Measurements from ENCODE around the gene PPP3CA.
"Not testable (repeated sequence)": the region's sequence is repeated elsewhere in the genome, so short reads cannot be mapped to it uniquely, and the experiment has no call there.

Gene PPP3CA

DNA sequence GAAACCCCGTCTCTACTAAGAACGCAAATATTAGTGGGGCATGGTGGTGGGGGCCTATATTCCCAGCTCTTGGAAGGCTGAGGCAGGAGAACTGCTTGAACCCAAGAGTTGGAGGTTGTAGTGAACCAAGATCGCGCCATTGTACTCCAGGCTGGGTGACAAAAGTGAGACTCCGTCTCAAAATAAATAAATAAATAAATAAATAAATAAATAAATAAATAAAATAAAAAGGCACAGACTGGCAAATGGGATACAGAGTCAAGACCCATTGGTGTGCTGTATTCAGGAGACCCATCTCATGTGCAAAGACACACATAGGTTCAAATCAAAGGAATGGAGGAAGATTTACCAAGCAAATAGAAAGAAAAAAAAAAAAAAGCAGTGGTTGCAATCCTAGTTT is 216.3 kb downstream of the PPP3CA start:
- DNase-seq = not testable (repeated sequence)

DNA sequence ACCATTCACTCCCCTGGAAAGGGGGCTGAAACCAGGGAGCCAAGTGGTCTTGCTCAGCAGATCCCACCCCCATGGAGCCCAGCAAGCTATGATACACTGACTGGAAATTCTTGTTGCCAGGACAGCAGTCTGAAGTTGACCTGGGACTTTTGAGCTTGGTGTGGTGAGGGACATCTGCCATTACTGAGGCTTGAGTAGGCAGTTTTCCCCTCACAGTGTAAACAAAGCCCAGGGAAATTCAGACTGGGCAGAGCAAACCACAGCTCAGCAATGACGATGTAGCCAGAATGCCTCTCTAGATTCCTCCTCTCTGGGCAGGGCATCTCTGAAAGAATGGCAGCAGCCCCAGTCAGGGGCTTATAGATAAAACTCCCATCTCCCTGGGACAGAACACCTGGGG is 218.4 kb downstream of the PPP3CA start:
- not testable (repeated sequence) for DNase-seq

DNA sequence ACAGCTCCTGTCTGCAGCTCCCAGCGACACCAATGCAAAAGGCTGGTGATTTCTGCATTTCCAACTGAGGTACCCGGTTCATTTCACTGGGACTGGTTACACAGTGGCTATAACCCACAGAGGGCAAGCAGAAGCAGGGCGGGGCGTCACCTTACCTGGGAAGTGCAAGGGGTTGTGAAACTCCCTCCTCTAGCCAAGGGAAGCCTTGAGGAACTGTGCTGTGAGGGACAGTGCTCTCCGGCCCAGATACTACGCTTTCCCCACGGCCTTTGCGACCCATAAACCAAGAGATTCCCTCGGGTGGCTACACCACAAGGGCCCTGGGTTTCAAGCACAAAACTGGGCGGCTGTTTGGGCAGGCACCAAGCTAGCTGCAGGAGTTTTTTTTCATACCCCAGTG is 218.9 kb downstream of the PPP3CA start:
- DNase-seq = no peak

DNA sequence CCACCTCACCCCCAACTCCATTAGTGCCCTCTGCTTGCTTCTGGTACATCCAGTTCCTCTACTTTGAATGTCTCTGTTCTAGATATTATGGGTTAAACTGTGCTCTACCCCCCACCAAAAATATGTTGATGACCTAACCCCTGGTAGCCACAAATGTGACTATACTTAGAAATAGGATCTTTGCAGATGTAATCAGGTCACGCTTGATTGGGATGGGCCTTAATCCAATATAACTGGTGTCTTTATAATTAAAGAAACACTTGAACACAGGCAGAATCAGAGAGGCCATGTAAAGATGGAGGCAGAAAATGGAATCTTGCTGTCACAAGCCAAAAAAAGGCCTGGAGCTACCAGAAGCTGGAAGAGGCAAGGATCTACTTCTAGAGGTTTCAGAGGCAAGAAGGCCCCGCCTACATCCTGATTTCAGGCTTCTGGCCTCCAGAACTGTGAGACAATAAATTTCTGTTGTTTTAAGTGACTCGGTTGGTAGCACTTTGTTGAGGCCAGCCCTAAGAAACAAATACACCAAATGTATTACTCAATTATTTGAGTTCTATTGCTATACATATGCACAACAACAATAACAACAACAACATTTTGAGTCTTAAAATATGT is 220.0 kb downstream of the PPP3CA start:
- DNase-seq = no peak

DNA sequence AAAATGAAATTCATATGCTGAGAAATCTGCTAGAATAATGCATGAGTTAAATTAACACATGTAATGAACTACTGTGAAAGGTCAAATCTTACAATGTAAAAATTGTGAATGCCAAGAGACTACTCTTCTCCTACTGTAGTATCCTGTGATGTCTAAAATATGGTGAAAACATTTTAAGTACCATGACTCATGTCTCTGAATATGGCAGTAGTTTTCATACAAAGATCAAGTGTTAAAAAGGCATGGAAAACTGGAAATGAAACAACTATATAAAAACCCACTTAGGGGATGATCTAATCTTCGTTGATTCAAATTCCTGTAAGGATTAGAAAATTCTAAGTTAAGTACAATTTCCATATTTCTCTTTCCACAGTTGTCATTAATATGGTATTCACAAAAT is 221.3 kb downstream of the PPP3CA start:
- no peak for DNase-seq

DNA sequence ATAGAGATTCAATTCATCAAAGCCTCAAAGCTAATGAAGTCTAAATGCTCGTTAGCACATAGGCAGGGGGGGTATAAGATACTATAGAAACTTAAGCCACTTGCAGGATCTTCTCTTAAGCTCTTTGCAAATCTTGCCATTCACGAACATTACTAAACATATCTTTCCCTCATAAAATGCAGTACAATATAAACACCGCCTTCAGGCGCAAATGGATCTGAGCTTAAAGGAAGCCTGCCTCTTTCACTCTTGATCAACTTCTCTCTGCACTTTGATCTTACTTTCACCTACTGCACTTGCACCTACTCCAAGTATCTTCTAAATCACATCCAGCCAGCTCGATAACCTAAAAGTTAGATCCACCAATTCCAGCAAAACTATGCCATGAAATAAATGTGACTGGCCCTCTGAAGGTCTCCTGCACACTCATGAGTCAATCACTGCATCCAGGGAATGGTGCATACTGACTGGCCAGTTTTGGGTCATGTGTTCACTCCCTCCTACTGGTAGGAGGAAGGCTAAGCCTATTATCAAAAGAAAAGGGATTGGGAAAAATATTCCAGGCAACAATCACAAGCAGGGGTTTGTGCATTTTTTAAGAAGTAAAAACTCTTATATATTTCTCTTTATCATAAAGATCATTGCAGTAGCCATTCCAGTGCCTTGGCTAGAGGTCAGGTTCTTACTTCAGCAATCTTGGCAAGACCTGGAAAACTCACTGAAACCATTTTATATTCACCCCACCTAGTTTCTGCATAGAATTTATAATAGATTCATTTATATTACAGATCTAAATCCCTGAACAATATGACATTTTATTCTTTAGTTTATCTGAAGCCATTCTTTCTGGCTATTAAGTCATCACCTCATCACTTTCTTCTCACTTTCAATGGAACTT is 222.0 kb downstream of the PPP3CA start:
- DNase-seq = no peak

DNA sequence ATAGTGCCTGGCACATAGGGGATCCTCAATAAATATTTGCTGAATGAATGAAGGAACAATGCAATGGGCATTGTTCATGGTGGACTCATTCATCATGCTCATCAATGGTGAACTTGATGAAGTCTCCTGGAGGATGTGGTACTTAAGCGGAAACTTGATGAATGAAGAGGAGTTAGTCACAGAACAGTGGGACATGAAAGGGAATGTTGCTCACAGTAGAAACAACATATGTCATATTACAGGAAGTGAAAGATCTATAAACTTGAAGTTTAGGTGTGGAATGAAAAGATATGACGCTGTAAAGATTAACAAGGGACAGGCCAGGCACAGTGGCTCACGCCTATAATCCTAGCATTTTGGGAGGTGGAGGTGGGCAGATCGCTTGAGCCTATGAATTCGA is 224.1 kb downstream of the PPP3CA start:
- no peak for DNase-seq

DNA sequence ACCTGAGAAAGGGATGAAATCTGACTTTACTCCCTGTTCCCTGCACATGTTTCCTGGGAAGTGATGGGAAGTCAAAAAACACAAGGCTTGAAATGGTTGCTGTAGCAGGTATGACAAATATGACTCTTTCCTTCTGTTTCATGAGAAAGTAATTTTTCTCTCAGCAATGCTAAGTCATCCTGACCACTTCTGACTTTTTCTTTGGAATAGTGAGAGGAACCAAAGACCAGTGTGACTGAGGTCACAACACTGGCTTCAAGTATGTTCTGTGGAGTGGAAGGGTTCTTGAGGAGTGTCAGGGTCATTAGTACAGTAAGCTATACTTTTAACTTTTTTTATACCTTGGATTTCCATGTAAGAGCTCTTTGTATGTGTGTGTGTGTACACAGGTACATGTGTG is 225.3 kb downstream of the PPP3CA start:
- DNase-seq = no peak

DNA sequence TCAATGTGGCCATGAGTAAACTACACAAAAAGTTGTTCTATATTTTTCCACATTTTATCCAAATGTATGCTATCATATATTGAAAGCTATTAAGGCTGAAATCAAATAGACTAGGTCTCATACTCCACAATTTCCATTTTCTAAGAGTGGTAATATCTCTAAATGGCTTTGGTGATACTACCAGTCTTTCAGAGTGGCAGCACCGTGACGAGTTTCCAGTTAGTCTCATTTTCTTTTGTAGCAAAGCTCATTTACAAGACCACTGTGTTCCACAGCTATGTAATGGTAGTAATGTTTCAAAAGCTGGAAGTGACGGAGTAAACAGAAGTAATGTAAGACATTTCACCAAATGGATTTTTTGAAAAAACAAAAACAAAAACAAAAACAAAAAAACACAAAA is 228.2 kb downstream of the PPP3CA start:
- no peak for DNase-seq

DNA sequence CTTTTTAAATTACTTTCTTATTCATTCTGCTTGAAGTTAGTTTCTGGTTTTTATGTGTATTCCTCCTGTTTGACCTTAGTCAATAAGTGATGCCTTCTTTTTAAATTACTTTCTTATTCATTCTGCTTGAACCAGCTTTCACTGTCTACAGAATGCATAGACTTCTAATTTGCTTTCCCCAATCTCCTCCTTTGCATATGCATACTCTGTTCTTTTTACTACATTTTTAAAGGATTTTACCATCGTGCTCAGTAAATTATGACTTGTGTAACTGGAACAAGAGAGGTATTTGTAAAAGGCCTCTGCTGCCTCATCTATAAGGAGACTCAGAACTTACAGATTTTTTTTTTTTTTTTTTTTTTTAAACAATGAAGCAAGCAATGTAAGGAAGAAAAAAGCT is 228.7 kb downstream of the PPP3CA start:
- DNase-seq = no peak

DNA sequence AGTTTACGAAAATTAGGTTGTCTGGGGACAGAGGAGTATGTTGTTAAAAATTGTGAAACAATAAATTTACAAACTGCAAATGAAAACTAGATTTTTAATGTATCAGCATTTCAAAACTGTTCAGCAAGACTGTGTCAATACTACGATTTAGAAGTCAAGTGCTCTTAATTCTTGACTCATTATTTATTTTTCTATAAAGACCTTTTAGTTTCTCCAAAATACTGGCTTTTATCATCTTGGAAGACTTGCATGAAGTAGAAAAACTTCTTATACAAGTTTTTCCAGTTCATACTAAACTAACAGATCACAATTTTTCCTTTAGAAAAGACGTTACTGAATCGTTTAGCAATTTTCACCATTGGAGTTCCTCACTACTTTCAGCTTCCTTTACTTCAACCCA is 231.4 kb downstream of the PPP3CA start:
- DNase-seq = no peak

DNA sequence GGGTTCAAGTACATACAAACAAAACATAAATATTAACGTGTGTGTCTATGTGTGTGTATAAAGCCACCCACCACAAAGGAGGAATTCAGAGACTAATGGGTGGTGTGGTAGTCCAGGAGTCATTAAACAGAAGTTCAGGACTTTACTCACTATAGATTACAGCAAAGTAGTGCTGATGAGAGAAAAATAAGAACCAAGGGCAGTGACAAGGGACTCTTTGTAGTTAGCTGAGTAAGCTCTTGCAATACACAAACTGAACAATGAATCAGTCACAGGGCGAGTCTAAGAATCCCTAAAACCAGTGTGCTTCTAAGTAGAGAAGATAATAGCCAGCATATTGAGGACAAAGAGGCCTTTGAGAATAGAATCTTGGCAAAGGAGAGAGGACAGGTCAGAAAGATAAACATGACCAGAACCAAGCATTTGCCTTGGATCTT is 232.4 kb downstream of the PPP3CA start:
- no peak for DNase-seq

DNA sequence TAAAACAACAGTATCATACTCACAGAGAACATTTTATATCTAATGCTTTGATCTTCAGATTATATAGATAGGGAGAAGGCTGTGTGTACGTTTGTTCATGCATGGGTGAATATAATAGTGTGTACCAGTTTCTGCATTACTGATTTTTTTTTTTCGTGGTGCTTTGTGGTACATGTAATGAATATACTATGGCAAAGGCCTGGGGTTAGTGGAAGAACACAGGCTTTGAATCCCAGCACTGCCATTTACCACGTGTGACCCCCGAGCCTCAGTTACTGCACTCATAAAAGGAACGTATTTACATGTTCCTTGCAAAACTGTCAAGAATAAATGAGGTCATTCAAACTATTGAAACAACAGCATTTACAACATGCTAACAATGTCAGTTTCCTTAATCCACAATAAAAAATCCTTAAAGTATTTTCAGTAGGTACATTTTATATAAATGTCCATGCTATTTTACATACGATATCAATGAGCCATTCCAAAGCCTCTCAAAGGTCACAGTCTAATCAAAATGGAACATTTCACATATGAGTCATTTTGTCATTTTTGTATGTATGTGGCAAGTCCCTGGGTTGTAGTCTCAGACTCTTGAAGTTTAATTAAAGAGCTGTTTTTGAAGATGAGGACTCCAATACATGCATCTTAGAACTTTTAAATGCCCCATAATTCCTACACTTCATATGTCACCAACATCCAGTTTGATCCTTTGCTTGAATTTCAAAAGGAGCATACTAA is 242.8 kb downstream of the PPP3CA start:
- DNase-seq = no peak

DNA sequence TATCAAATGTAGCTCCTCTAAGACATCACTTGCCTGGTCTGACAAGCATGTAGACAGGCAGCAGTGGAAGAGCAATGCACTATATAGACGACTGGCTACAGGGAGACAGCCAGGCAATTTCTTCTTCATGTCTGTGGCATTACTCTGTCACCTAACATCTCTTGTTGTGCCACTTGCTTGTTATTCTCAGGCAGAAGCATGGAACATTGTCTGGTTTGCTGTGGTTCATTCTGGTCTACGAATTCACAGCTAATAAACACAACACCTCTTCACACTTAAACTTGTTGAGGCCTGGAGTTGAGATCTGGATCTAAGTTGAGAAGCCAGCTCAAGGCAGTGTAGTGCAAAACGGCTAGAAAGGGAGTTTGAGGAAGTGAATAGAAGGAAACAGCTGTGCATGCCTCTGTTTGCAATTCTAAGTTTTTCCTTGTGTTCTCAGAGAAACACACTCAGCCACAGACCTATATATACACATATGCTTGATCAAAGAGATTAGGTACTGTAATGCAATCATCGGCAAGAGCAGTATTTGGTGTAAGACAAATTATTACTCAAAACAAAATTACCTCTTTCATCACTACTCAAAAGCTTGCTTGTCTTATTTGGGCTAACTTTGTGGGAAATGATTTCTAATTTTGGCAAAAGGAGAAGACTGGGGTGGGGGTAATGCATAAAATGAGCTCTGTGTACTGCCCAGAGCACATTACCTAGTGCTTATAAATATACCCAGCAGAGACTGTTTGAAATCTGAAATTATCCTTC is 243.8 kb downstream of the PPP3CA start:
- DNase-seq = no peak

DNA sequence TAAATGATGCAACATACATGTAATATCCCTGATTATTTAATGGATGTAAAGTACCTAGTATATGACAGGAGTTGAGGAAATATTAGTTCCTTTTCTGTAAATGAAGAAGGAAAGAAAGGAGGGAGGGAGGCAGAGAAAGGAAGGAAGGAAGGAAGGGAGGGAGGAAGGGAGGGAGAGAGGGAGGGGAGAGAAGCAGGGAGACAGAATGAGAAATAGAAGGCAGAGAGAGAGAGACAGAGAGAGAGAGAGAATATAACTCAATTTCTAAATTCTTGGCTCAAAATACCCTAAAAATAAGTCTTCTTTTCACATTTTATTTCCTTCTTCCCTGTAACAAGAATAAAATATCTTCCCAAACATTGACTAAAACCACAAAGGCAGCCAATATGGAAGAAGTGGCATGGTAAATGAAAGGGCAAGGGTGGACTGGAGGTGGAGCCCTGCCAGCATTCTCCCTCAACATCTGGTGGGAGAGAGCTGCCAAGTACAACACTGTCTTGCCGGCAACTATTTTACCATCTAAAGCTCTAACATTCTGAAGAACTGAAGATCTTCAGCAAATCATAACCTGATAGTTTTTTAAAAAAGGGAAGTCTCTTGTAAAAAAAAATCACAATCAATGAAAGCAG is 245.1 kb downstream of the PPP3CA start:
- no peak for DNase-seq

DNA sequence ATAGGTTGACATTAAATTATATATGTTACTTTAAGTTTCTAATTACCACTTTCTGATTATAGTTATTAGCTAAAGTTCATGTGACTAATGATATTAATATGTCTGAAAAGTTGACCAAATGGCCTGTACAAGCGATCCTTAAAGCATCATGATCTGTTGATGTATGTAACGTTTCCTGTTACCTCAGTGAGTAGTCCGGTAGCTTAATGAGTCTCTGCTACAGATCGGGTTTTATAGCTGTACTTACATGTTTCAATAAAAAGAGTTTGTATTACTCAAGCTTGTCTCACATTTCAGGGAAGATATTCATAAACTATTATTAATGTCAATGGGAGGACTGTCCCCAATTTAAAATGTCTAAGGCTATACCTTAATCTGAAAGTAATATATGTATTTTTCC is 246.3 kb downstream of the PPP3CA start:
- DNase-seq = no peak

DNA sequence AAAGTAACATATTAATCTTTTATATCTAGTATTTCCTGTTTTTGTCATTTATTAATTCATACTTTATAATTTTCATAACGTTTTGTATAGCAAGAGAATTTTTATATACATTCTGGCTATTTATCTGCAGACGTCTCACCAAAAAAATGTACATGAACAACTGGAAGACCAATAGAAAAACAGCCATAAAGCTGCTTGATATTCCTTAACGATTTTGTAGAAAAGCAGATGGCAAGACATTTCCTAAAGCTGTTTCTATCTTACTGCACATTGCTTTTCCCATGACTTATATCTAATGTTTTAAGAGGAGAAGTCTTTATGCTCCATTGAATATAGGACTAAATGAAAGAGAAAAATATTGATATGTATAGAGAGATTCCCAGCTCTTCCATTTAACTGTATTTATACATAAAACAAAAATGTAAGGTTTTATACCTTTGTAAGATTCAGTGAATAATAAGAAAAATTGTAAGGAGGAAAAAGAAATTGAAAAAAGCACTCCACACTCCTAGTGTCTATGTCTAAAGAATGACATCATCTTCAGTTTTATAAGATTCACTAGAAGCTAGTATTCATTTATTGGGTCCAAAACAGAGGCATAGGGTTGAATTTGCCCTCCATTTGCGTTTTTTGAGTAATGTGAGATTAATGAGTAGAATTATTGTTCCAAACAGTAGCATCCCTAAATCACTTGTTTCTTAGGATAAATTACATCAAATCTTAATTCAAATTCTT is 248.5 kb downstream of the PPP3CA start:
- DNase-seq = no peak

DNA sequence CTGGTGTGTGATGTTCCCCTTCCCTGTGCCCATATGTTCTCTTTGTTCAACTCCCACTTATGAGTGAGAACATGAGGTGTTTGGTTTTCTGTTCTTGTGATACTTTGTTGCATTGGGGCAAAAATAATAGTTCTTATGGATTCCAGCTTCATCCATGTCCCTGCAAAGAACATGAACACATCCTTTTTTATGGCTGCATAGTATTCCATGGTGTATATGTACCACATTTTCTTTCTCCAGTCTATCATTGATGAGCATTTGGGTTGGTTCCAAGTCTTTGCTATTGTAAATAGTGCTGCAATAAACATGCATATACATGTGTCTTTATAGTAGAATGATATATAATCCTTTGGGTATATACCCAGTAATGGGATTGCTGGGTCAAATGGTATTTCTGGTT is 254.7 kb downstream of the PPP3CA start:
- not testable (repeated sequence) for DNase-seq

DNA sequence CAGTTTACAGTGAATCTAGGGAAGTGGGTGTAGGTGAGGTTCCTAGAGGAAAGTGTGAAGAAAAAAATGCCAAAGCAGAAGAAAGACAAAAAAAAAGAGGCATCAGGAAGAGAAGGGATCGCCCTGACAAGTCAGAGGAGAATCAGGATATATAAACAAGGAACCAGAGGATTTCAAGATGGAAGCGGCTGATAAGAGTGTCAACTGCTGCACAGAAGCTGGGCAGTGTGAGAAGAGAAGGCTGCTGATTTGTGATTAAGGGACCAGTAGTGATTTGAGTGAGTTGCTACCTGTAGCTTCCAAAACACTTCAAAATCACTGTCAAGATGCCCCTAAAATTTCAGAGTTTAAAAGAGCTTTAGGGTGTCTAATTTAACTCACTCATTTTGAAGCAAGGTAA is 258.2 kb downstream of the PPP3CA start:
- no peak for DNase-seq

DNA sequence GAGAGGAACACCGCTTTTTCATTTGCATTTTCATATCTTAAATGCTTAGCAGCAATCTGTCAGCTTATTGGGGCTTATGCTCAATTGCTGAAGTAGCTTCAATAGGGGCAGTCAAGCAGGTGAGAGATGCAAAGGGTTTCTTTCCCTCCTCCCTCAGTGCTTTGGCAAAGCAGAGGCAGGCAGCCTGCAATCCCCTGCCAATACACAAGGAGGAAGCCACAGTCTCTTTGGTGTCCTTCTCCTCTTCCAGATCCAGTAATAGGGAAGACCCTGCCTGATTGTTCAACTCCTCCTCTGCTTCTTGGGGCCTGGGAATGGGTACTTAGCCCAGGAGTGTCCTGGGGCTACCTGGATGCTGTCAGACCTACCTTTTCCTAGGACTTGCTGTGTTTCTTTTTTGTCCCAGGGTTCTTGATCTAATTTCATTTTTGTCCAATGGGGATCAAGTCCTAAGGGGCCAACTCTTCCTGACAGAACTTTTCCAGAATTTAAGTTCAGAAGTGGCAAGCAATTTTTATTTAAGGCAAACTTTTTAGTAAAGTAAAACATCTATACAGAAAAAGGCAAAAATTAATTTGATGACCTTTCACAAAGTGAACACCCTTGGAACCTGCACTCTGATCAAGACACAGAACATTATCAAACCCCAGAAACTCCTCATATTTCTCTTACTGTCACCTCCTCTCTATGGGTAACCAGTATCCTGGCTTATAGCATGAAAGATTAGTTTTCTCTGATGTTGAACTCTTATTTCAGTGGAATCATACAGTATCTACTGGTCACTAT is 260.3 kb downstream of the PPP3CA start:
- DNase-seq = no peak

DNA sequence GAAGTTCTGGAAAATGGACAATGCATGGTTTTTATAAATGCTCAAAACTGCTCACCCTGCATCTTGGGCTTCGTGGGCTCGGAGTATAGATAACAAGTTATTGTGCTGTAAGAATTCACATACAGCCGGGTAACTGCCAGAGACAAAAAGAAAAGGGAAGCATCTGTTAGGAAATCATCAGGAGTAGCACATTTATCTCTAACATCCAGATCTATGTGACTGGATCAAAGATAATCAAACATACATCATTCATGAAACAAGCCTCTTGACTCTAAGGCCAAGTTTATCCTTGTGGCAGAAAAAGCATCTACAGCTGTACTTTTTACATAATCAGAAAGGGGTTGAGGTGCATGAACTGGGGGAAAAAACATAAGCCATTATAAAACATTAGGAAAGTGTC is 264.2 kb downstream of the PPP3CA start:
- DNase-seq = no peak

Data from central memory CD4-positive, alpha-beta T cell (primary cell).